Hematopoietic multipotent progenitor cell treated with erythropoietin and hydrocortisone succinate and interleukin-3 and kit ligand, for 15 days (in vitro differentiated cells): ENCODE data around the gene FMN1.
"Not testable (repeated sequence)": the region's sequence is repeated elsewhere in the genome, so short reads cannot be mapped to it uniquely, and the experiment has no call there.

ENCODE experiments used
- DNase-seq: peaks from one replicate; pipeline ENCODE4 v3.0.0-alpha.2; 2015; ENCODE audit warnings: low spot score

Gene FMN1

DNA sequence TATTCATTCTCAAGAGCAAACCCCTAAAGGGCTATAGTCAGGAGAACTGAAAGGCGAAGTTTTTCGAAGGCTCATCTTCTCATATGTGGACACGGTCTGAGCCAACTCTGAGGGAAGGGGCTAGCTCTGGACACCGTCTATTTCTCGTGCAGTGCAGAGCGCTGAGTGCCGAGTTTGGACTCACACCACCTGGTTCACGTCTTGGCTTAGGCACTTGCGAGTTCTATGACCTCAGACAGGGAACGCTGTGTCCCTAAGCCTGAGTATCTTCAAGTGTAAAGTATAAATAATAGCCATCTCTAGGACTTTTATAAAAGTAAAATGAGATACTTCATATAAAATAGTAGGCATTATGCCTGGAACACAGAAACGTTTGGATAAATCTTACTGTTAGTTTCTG, 223.7 kb downstream of the FMN1 start:
- DNase-seq = no peak

GRCh38 chr15:32967521-32967920, 227.0 kb downstream of the FMN1 start:
- DNase-seq = no peak

DNA sequence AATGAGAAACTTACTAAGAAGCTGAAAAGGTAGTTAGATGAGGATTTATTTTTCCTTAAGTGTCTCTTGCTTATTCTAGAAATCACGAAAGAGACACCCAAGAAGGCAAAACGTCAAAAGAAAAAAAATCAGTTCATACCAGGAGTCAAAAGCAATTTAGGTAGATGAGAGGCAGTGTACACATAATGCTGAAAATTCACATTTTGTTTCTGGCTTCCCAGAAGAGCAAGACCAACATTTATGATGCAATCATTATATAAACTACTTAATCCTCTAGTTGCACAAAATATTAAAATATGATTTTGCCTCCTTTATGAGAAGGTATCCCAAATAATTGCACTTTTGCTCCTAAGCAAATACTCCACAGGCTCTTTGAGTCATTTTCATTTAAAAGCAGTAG, 228.0 kb downstream of the FMN1 start:
- DNase-seq = no peak

DNA sequence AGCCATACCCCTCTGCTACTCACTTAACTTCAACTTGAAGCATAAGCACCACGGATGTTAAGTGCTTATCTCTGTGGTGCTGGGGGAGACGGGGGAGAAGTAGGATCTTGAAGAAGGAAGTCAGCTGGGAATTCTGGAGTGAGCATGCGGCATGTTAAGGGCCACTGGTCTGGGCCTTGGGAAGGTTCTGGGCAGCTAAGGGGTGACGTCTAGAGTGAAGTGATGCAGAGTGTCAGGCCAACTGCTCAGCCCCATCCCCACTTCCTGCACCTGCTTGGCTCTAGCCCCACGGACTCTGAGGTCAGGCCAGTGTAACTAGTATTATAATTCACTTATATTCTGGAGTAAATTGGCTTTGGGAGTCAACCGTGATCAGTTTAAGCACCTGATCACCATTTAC, 228.6 kb downstream of the FMN1 start:
- DNase-seq = no peak

DNA sequence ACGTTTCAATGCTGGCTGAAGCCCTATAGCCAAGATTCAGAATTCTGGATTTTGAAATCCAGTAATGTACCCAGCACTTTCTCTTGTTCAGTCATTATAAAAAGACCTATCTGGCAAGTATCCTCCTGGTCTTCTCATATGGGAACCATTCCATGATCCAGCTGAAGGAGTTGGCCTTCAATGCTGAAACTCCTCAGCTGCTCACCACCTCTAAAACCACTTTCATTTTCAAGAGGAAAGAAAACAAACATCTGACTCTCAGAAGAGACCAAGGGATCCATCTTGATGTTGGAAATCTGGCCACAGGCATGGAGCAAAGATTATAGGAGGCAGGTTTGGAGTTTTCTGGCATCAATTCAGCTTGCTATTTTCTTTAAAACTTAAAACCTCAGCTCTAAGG, 235.4 kb downstream of the FMN1 start:
- no peak for DNase-seq

GRCh38 chr15:32957219-32957618, 237.3 kb downstream of the FMN1 start:
- no peak for DNase-seq

GRCh38 chr15:32956711-32957110, 237.8 kb downstream of the FMN1 start:
- DNase-seq = no peak

DNA sequence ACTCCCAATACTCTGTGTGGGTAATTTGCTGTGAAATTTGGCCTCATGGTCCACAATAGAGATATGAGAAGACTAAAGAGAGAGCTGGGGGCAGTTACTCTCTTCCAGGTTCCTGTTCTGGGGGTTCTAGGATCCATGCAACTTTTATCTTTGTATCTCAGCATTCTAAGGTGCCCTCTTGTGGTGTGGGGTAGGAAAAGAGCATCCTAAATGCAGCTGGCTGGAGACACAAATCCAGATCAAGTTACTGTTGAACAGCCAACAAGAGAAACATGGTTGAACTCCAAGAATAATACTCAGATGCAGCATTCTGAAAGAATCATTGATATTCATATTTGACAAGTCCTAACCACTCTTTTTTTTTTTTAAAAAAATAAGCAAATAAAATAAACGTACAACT, 238.5 kb downstream of the FMN1 start:
- DNase-seq = no peak

GRCh38 chr15:32953533-32953910, 241.0 kb downstream of the FMN1 start:
- no peak for DNase-seq

DNA sequence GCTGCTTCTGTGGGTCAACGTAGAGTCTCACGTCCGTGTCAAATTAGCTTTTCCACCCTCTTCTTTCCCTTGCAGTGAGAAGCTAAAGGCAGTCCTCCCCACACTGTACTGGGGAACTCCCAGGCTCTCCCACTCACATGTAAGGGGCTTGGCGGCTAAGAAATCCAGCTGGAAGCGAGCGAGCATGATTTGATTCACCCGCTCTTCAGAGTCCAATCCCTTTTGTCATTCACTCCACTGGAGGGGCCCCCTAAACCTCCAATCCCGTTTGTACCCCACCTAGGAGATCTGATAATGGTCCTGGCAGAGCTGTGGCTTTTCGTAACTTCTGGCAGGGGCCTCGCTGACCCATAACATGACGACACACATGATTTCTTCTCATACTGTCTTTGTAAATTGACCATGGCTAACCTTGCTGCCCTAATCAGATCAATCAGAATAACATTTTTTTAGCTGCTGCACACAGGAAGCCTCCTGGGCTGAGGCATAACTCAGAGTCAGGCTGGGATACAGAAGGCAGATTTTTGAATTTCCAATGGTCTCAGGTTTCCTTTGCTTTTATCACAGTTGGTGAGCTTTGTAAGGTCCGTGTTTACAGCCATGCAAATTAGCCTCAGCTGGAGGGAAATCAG, 241.5 kb downstream of the FMN1 start:
- no peak for DNase-seq

DNA sequence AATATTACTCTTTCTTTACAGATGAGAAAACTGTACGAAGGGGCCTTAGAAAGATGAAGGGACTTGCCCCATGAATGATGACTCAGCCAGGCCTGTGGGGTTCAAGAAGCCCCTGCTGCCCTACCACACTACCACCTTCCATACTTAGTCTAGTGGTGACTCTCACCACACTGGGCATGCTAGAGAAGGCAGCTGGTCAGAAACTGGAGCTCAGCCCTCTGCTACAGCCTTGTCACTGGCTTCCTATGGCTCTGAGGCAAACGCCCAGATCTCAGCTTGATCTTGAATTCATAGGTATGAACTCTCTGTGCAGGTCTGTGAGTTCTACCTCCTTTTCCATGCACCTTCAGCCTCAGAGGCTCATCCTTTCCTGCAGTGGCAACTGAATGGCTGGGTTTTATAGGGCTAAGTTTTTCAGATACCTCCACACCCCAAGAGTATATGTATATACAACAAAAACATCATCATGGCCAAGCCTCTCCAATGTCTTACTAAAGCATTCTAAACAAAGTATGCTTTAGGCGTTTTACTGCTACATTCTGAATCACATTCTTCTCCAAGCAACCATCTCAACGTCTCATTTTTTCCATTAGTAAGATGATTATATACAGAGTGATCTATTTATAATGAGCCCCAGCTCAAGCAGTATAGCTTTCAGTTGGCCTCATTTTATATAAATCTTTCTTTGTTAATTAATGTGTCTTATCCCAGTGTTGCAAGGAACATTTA, 242.6 kb downstream of the FMN1 start:
- DNase-seq = no peak

- DNase-seq = not testable (repeated sequence)
Observed at GRCh38 chr15:32950051-32950450, 244.5 kb downstream of the FMN1 start.

GRCh38 chr15:32946210-32946609, 248.3 kb downstream of the FMN1 start:
- DNase-seq = no peak

DNA sequence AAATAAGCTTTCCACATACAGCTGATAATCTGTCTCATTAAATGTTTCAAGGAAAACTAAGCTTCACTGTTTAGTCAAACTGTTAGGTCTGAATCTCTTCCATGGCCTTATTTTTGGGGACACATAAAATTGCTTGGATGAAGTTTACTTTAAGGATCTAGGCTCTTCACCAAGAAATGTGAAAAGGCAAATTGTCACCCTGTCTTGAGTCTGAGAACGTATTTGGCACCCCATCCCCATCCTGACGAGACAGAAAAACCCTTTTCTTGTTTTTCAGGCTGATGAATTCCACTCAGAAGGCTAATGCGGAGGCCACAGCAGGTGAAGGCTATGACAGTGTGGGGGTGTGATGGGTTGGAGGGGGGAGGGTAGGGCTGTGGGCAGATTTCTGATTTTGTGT, 250.1 kb downstream of the FMN1 start:
- DNase-seq = no peak

GRCh38 chr15:32943711-32944110, 250.8 kb downstream of the FMN1 start:
- no peak for DNase-seq

DNA sequence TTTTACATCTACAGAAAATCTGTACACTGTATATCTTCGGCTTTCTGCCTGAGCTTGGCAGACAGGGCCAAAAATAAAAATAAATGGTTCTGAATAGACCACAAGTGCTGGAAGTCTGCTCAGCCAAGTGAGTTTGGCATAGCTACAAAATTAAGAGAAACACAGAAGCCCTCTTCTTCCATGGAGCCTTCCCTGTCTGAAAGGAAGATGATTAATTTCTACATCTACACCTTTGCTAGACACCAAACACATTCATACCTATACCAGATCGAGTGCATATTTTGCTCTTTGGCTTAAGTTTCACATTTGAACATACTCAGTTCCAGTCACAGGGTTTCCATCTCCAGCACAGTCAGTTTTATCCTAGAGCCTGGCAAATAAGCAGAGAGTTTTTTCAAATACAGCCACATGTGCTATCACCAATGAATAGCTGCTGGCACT, 252.1 kb downstream of the FMN1 start:
- DNase-seq = no peak

- DNase-seq = no peak
Observed at GRCh38 chr15:32941823-32942222, 252.7 kb downstream of the FMN1 start.

DNA sequence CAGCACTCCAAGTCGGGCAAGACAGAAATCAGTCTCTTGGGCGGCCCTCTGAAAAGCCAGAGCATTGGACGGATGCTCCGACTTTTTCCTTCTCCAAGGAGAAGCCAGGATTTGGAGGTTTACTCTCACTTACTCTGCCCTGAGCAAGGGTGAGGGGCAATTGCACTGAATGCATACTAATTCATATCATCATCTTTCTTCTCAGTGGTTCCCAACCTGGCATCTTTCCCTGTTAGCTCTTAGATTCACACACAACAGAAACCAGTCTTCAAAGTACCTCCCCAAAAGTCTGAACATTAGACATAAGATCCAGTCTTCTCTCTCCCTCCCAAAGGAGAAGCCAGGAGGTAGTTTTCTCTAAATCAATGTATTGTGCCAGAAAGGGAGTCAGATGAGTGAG, 257.5 kb downstream of the FMN1 start:
- no peak for DNase-seq

- no peak for DNase-seq
Observed at GRCh38 chr15:32936283-32936918, 258.1 kb downstream of the FMN1 start.

DNA sequence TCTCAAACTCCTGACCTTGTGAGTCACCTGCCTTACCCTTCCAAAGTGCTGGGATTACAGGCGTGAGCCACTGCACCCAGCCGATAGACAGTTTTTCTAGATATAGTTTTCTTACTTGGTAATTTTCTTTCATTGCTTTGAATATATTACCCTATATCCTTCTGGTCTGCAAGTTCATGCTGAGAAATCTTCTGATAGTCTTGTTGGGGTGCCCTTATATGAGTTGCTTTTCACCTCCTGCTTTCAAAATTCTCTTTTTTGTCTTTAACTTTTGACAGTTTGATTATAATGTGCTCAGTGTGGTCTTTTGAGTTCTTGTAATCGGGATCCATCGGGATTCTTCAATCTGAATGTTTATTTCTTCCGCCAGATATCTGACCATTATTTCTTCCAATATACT, 259.4 kb downstream of the FMN1 start:
- DNase-seq = no peak

- DNase-seq = no peak
Observed at GRCh38 chr15:32933236-32933635, 261.3 kb downstream of the FMN1 start.

DNA sequence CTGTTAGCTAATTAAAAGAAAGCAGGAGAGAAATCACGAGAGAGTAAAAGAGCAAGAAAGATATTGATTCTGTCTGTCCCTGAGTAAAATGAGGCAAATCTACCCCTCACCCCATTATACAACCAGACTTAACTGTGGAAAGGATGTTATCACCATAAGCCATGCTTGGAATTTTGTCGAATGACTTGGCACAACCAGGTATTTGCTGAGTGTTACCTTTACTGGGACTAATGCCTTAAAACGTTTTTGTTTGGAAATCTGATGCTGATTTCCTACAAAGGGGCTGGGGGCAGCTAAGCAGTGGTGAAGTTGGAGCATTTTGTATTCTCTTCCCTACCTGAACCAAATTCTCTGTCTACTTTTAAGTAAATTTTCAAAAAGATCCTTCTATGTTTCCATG, 265.6 kb downstream of the FMN1 start:
- no peak for DNase-seq

- DNase-seq = no peak
Observed at GRCh38 chr15:32927124-32927523, 267.4 kb downstream of the FMN1 start.

- no peak for DNase-seq
Observed at GRCh38 chr15:32923176-32923575, 271.3 kb downstream of the FMN1 start.
